Stimulated activated CD8-positive, alpha-beta memory T cell treated with anti-CD3 and anti-CD28 coated beads, Interleukin-12 subunit alpha, Interleukin-12 subunit beta, amount 100 ng/mL, for 1 hour (primary cell): Measurements from ENCODE around the gene HSPB2.
"Not testable (repeated sequence)": the region's sequence is repeated elsewhere in the genome, so short reads cannot be mapped to it uniquely, and the experiment has no call there.

Experiments used
- DNase-seq: peaks from one replicate; pipeline ENCODE4 v3.0.0-alpha.2; 2020; ENCODE audit warnings: low read depth

HSPB2 gene

GRCh38 chr11:111913997-111914396 lies 1.5 kb downstream of the HSPB2 start:
- no peak for DNase-seq

GRCh38 chr11:111916768-111917167 lies 4.2 kb downstream of the HSPB2 start:
- DNase-seq: no peak

GRCh38 chr11:111917312-111917711 lies 4.8 kb downstream of the HSPB2 start:
- no peak for DNase-seq

GRCh38 chr11:111917788-111918187 lies 5.3 kb downstream of the HSPB2 start:
- DNase-seq: no peak

- DNase-seq: no peak
These were observed 6.1 kb downstream of the HSPB2 start, which contains the start of gene C11orf52 for GRCh38 chr11:111918390-111919256. Gene C11orf52, plus strand, starts transcription at chr11:111918913. Its CDS starts 60 bp downstream, at chr11:111918973.

GRCh38 chr11:111920908-111921307 lies 8.4 kb downstream of the HSPB2 start:
- no peak for DNase-seq

GRCh38 chr11:111921541-111922230 lies 9.2 kb downstream of the HSPB2 start:
- DNase-seq: no peak

- no peak for DNase-seq
These were observed 10.3 kb downstream of the HSPB2 start for GRCh38 chr11:111922803-111923202.

GRCh38 chr11:111923351-111923788 lies 10.8 kb downstream of the HSPB2 start:
- DNase-seq: no peak

GRCh38 chr11:111923951-111924350 lies 11.4 kb downstream of the HSPB2 start:
- DNase-seq: no peak

- no peak for DNase-seq
These were observed 13.4 kb downstream of the HSPB2 start for GRCh38 chr11:111925953-111926352.

- peak; percentile 84 for DNase-seq
These were observed 14.2 kb downstream of the HSPB2 start for GRCh38 chr11:111926505-111927391.

- no peak for DNase-seq
These were observed 17.9 kb downstream of the HSPB2 start for GRCh38 chr11:111930472-111930871.

- DNase-seq: no peak
These were observed 20.0 kb downstream of the HSPB2 start for GRCh38 chr11:111932611-111932950.

- DNase-seq: not testable (repeated sequence)
These were observed 20.6 kb downstream of the HSPB2 start for GRCh38 chr11:111933176-111933575.

- no peak for DNase-seq
These were observed 21.3 kb downstream of the HSPB2 start for GRCh38 chr11:111933872-111934271.

- no peak for DNase-seq
These were observed 21.8 kb downstream of the HSPB2 start for GRCh38 chr11:111934306-111934705.

GRCh38 chr11:111935317-111936039 lies 22.9 kb downstream of the HSPB2 start:
- no peak for DNase-seq

- no peak for DNase-seq
These were observed 23.6 kb downstream of the HSPB2 start for GRCh38 chr11:111936040-111936540.

GRCh38 chr11:111937461-111937769 lies 24.9 kb downstream of the HSPB2 start:
- DNase-seq: no peak

- DNase-seq: no peak
These were observed 25.3 kb downstream of the HSPB2 start for GRCh38 chr11:111937844-111938243.
